T-cell (primary cell): ENCODE data around the gene CYB561D2. TPM values are rescaled to one million over a fixed set of nuclear protein-coding genes. Genes with fewer than 3 reads are reported as not detected.

ENCODE experiments used
- ATAC-seq, 4 experiments: fragments of 200-7000 bp in 3 of 4; fragments of 150-1000 bp in 1 of 4; cut with Tn5 transposase; replicated peaks in 1 of 4; 1 replicate in 3 of 4; 2 replicates in 1 of 4; pipeline ENCODE4 v1.10.0; 2021; ENCODE audit warnings: moderate library complexity in 3 of 4, mild to moderate bottlenecking in 2 of 4, moderate number of reproducible peaks in 1 of 4
- CTCF ChIA-PET, 2 donors: fragments of 300-600 bp; sonication (Branson Sonifier 250); formaldehyde crosslinking; loops; one replicate each; lab custom pipeline; 2022; ENCODE audit warnings: antibody characterized with exemption in 2 of 2; lab: Charles Lee
- POLR2A ChIA-PET, 2 donors: fragments of 300-600 bp; sonication (Branson Sonifier 250); formaldehyde crosslinking; loops; one replicate each; lab custom pipeline; 2022; ENCODE audit warnings: antibody characterized with exemption in 2 of 2; lab: Charles Lee
- DNase-seq, 35 experiments: peaks; one replicate each; pipeline versions ENCODE4 v3.0.0 to v3.0.0-alpha.2; 2013 to 2023
- H3K27ac ChIP-seq: one replicate; pipeline ENCODE4 v1.5.1; 2013; ENCODE audit warnings: low read length
- H3K27me3 ChIP-seq, 2 experiments: replicated peaks in 1 of 2; 1 replicate in 1 of 2; 2 replicates in 1 of 2; pipeline versions ENCODE4 v1.6.1 to v1.7.0; 2013; ENCODE audit warnings: low read length in 1 of 2, mixed read lengths in 1 of 2; ENCODE audit not compliant: control insufficient read depth in 2 of 2, insufficient read depth in 2 of 2; ENCODE audit errors: extremely low read depth in 1 of 2
- H3K36me3 ChIP-seq, 2 donors: 1 replicate in 1 of 2; 2 replicates in 1 of 2; pipeline versions ENCODE4 v1.6.1 to v1.7.0; 2013; ENCODE audit warnings: low read length in 1 of 2; ENCODE audit not compliant: control insufficient read depth in 2 of 2, insufficient read depth in 1 of 2; ENCODE audit errors: extremely low read depth in 1 of 2
- H3K4me1 ChIP-seq, 2 experiments: 1 replicate in 1 of 2; 2 replicates in 1 of 2; pipeline versions ENCODE4 v1.6.1 to v1.7.0; 2013; ENCODE audit warnings: low read length in 2 of 2, mixed read lengths in 1 of 2; ENCODE audit not compliant: insufficient read depth in 2 of 2, control insufficient read depth in 1 of 2; ENCODE audit errors: extremely low read depth in 1 of 2
- H3K4me3 ChIP-seq, 2 donors: 1 replicate in 1 of 2; 2 replicates in 1 of 2; pipeline versions ENCODE4 v1.5.1 to v1.7.0; 2013; ENCODE audit warnings: mild to moderate bottlenecking in 2 of 2, low read length in 1 of 2, moderate library complexity in 1 of 2; ENCODE audit not compliant: control insufficient read depth in 1 of 2; ENCODE audit errors: extremely low read depth in 1 of 2
- H3K9me3 ChIP-seq: 2 replicates; pipeline ENCODE4 v1.7.0; 2013
- H3K27ac Mint-ChIP-seq, 2 donors: one replicate each; pipeline ENCODE4 v1.8.0; 2020 to 2021; ENCODE audit warnings: mild to moderate bottlenecking in 2 of 2, mixed read lengths in 2 of 2
- H3K27me3 Mint-ChIP-seq, 2 donors: one replicate each; pipeline ENCODE4 v1.8.0; 2021 to 2022; ENCODE audit warnings: mixed read lengths in 2 of 2
- H3K36me3 Mint-ChIP-seq: one replicate; pipeline ENCODE4 v1.8.0; 2021; ENCODE audit warnings: mixed read lengths
- H3K4me1 Mint-ChIP-seq, 3 donors: one replicate each; pipeline ENCODE4 v1.8.0; 2020 to 2022; ENCODE audit warnings: mixed read lengths in 3 of 3, mild to moderate bottlenecking in 1 of 3
- H3K4me3 Mint-ChIP-seq, 3 donors: one replicate each; pipeline ENCODE4 v1.8.0; 2020 to 2022; ENCODE audit warnings: mild to moderate bottlenecking in 3 of 3, mixed read lengths in 3 of 3, moderate library complexity in 3 of 3
- H3K9me3 Mint-ChIP-seq, 3 donors: one replicate each; pipeline ENCODE4 v1.8.0; 2020 to 2022; ENCODE audit warnings: mixed read lengths in 3 of 3
- WGBS: methylation state at CpG from one replicate; pipeline ENCODE4 v1.1.5; 2013; ENCODE audit warnings: missing lambda C conversion rate; ENCODE audit not compliant: insufficient coverage; 5-methylcytosine and 5-hydroxymethylcytosine counted together
- total RNA-seq, 35 experiments: library from RNA in 6 of 35; stranded (reverse) in 6 of 35; fragments of 120-200 nt in 1 of 35; gene quantifications; one replicate each; pipeline versions ENCODE4 v1.2.1 to v1.2.4 and lab custom pipeline; 2013 to 2026

The CYB561D2 gene
- total RNA-seq, 5 donors from 2014 or later (not counting 1 experiment from before 2014, with no cell fraction given) = 25.7 to 45.3 (median 32.7) TPM

- H3K4me3 ChIP-seq = no peak overlapping the region
- no peak for ATAC-seq
- H3K9me3 ChIP-seq = no peaks in the 10 kb centered on the region
- H3K4me3 Mint-ChIP-seq = peak overlapping the region; percentile 25 to 86 (median 37)
- peak overlapping the region; percentile 83 to 91 for H3K27ac Mint-ChIP-seq
- ChIA-PET CTCF (interaction anchor here in 1 of 2 donors (0.6 kb wide), 1 partner anchor 11 kb away, joined by 3 read pairs; no protein-coding TSS in a partner anchor), POLR2A (no interaction called here)
- H3K4me1 Mint-ChIP-seq = peaks cover 45 to 51% (median 49%) of the 10 kb centered on the region in 3 donors
- peak in 1 of 35 experiments; percentile 70 for DNase-seq
- peak overlapping the region; percentile 54 for H3K27ac ChIP-seq
- no peaks in the 10 kb centered on the region for H3K27me3 ChIP-seq
- no peaks in the 10 kb centered on the region for H3K27me3 Mint-ChIP-seq
- WGBS = 52% methylated on average over 7 of the region's 12 CpGs
- no peaks in the 10 kb centered on the region for H3K9me3 Mint-ChIP-seq
- peaks cover 17 to 68% of the 10 kb centered on the region in 2 experiments for H3K4me1 ChIP-seq
- H3K36me3 ChIP-seq = peaks cover 14 to 47% of the 10 kb centered on the region in 2 donors
- peaks cover 19% of the 10 kb centered on the region for H3K36me3 Mint-ChIP-seq
These were observed 16.8 kb upstream of the CYB561D2 start for GRCh38 chr3:50333744-50334328.

- Mint-ChIP-seq H3K36me3 (peaks cover 19% of the 10 kb centered on the region), H3K27ac (peak overlapping the region; percentile 83 to 91), H3K9me3 (no peaks in the 10 kb centered on the region), H3K4me3 (peak overlapping the region in 2 of 3 donors; percentile 21 to 86), H3K27me3 (no peaks in the 10 kb centered on the region), H3K4me1 (peaks cover 52 to 58% (median 56%) of the 10 kb centered on the region in 3 donors)
- peak overlapping the region; percentile 54 for H3K27ac ChIP-seq
- no peak overlapping the region for H3K4me3 ChIP-seq
- ChIA-PET CTCF (interaction anchor here in 1 of 2 donors (0.6 kb wide), 1 partner anchor 10 kb away, joined by 3 read pairs; no protein-coding TSS in a partner anchor), POLR2A (interaction anchor here in 1 of 2 donors (0.7 kb wide), 1 partner anchor 19 kb away, joined by 3 read pairs; no protein-coding TSS in a partner anchor)
- 80% methylated on average over 3 of the region's 5 CpGs for WGBS
- ATAC-seq = no peak
- peaks cover 12 to 44% of the 10 kb centered on the region in 2 donors for H3K36me3 ChIP-seq
- H3K4me1 ChIP-seq = peaks cover 20 to 75% of the 10 kb centered on the region in 2 experiments
- H3K27me3 ChIP-seq = no peaks in the 10 kb centered on the region
- H3K9me3 ChIP-seq = no peaks in the 10 kb centered on the region
- no peak for DNase-seq
These were observed 16.2 kb upstream of the CYB561D2 start for GRCh38 chr3:50334339-50335075.

- ChIA-PET POLR2A (interaction anchor here (0.6 to 2.9 kb wide), 8 partner anchors 9 to 1420 kb away, joined by 3 to 11 read pairs (median 4); partner anchors contain the start of genes GNAI2 (in 1 of the 2), HYAL3 (in 1 of the 2), MANF (in 1 of the 2) and NAA80 (in 1 of the 2)), CTCF (interaction anchor here in 1 of 2 donors (0.6 to 2.1 kb wide), 14 partner anchors 8 to 278 kb away, joined by 3 to 16 read pairs (median 4); partner anchors contain the start of genes CYB561D2, GNAI2, HYAL3 and NAA80)
- H3K27ac Mint-ChIP-seq = peak overlapping the region; percentile 93 to 96
- no peaks in the 10 kb centered on the region for H3K27me3 Mint-ChIP-seq
- H3K4me1 ChIP-seq = peaks cover 32 to 95% of the 10 kb centered on the region in 2 experiments
- peak overlapping the region; percentile 97 for H3K27ac ChIP-seq
- H3K9me3 Mint-ChIP-seq = no peaks in the 10 kb centered on the region
- ATAC-seq (peak; percentile 41 to 44 (median 44)), DNase-seq (peak in 1 of 35 experiments; percentile 11)
- H3K4me3 ChIP-seq = peak overlapping the region; percentile 68 to 84
- peaks cover 5% of the 10 kb centered on the region for H3K36me3 Mint-ChIP-seq
- no peaks in the 10 kb centered on the region for H3K27me3 ChIP-seq
- H3K9me3 ChIP-seq = no peaks in the 10 kb centered on the region
- H3K36me3 ChIP-seq = peaks cover 4 to 23% of the 10 kb centered on the region in 2 donors
- 1% methylated on average over 31 of the region's 31 CpGs for WGBS
- peaks cover 63 to 72% (median 69%) of the 10 kb centered on the region in 3 donors for H3K4me1 Mint-ChIP-seq
- H3K4me3 Mint-ChIP-seq = peak overlapping the region; percentile 86 to 90 (median 88)
These were observed 14.0 kb upstream of the CYB561D2 start for GRCh38 chr3:50336452-50337174.

- Mint-ChIP-seq H3K4me1 (peaks cover 63 to 71% (median 71%) of the 10 kb centered on the region in 3 donors), H3K9me3 (no peaks in the 10 kb centered on the region), H3K27me3 (no peaks in the 10 kb centered on the region), H3K4me3 (peak overlapping the region; percentile 86 to 90 (median 88)), H3K27ac (peak overlapping the region; percentile 93 to 95), H3K36me3 (peaks cover under 1% of the 10 kb centered on the region)
- DNase-seq (peak; percentile 80 to 97 (median 90)), ATAC-seq (peak; percentile 77 to 84 (median 80))
- CTCF ChIA-PET = interaction anchor here (0.5 to 2.1 kb wide), 17 partner anchors 9 to 397 kb away, joined by 3 to 16 read pairs (median 4); partner anchors contain the start of genes CISH (in 1 of the 2), CYB561D2 (in 1 of the 2), GNAI2 (in 1 of the 2) and HYAL3 (in 1 of the 2)
- no peaks in the 10 kb centered on the region for H3K9me3 ChIP-seq
- H3K27me3 ChIP-seq = no peaks in the 10 kb centered on the region
- under 1% methylated on average over 77 of the region's 79 CpGs for WGBS
- peaks cover 0 to 16% of the 10 kb centered on the region in 2 donors for H3K36me3 ChIP-seq
- POLR2A ChIA-PET = interaction anchor here (0.6 to 2.9 kb wide), 7 partner anchors 10 to 1421 kb away, joined by 3 to 11 read pairs (median 4); partner anchors contain the start of genes GNAI2 (in 1 of the 2), HYAL3 (in 1 of the 2), MANF (in 1 of the 2) and NAA80 (in 1 of the 2)
- H3K4me1 ChIP-seq = peaks cover 32 to 95% of the 10 kb centered on the region in 2 experiments
- H3K4me3 ChIP-seq = peak overlapping the region; percentile 68 to 84
- H3K27ac ChIP-seq = peak overlapping the region; percentile 97
These were observed 13.3 kb upstream of the CYB561D2 start for GRCh38 chr3:50337175-50337861.

- H3K4me1 ChIP-seq = peaks cover 29 to 85% of the 10 kb centered on the region in 2 experiments
- ATAC-seq = no peak
- WGBS = 31% methylated on average over 4 of the region's 5 CpGs
These were observed 11.7 kb upstream of the CYB561D2 start for GRCh38 chr3:50338965-50339364.

More at GRCh38 chr3:50338965-50339364, 11.7 kb upstream of the CYB561D2 start:
- Mint-ChIP-seq H3K9me3 (no peaks in the 10 kb centered on the region), H3K4me3 (peak overlapping the region; percentile 86 to 90 (median 88)), H3K4me1 (peaks cover 57 to 66% (median 60%) of the 10 kb centered on the region in 3 donors), H3K36me3 (no peaks in the 10 kb centered on the region), H3K27ac (peak overlapping the region; percentile 93 to 95), H3K27me3 (no peaks in the 10 kb centered on the region)
- CTCF ChIA-PET = interaction anchor here in 1 of 2 donors (0.7 to 1.4 kb wide), 2 partner anchors 40 to 173 kb away, joined by 4 to 7 read pairs; partner anchors contain the start of genes HYAL3 and NAA80
- Histone ChIP-seq H3K36me3 (peaks cover 0 to 10% of the 10 kb centered on the region in 2 donors), H3K27me3 (no peaks in the 10 kb centered on the region), H3K9me3 (no peaks in the 10 kb centered on the region), H3K27ac (peak overlapping the region; percentile 97), H3K4me3 (peak overlapping the region; percentile 35 to 84)
- DNase-seq = no peak
- POLR2A ChIA-PET = no interaction called here
